GM21360 (cell line): ENCODE results near the gene PPFIBP2.

ENCODE experiments used
- ATAC-seq: cut with Tn5 transposase; IDR thresholded peaks from one replicate; pipeline ENCODE4 v1.9.1; 2021; ENCODE audit warnings: mild to moderate bottlenecking, moderate library complexity; ENCODE audit not compliant: unreplicated experiment

The PPFIBP2 gene

DNA sequence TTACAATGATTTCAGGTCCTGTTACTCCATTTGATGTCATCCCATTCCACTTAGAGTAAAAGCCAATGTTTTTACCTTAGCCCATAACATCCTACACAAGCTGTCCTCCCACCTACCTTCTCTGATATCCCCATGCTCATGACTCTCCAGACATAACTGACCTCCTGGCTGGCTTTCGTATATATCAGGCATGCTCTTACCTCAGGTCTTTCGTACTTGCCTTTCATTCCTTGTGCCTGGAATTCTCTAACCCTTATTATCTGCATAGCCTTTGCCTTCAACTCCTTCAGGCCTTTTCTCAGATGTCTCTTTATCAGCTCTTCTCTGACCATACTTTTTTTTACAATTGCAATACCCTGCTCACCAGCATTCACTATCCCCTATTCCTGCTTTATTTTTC is 169.8 kb downstream of the PPFIBP2 start:
- ATAC-seq: no peak

DNA sequence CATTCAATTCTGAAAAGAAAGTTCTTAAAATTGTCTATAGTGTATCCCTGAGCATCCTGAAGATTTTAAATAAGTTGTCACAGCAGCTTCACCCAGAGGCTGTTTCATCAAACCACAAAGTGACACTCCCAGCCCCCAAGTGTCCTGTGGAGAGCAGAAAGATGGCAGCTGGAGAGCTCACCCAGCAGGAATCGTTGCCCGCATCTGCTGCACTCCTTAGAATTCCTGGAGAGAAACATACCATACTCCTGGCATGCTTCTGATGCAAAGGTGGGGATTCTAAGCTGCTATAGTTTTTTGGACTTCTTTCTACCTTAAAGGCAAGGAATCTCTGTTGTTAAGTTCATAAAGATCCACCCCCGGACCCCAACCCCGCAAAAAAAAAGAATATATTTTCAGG is 173.0 kb downstream of the PPFIBP2 start:
- ATAC-seq: no peak

DNA sequence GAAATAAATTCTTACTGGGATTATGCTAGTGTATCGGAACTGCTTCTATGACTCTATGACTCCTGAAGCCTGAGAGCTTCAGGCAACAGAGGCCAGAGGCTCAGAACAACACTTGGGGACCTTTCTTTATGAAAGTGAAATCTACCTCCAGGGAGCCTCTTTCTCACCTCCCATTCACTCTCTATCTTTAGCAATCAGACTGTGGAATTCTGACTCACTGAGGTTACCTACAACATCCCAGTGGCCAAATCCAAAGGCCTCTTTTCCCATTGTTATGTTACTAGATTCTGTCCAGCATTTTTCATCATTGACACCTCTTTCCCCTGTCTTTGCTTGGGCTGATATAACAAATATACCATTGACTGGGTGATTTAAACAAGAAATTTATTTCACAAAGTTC is 173.6 kb downstream of the PPFIBP2 start:
- no peak for ATAC-seq

DNA sequence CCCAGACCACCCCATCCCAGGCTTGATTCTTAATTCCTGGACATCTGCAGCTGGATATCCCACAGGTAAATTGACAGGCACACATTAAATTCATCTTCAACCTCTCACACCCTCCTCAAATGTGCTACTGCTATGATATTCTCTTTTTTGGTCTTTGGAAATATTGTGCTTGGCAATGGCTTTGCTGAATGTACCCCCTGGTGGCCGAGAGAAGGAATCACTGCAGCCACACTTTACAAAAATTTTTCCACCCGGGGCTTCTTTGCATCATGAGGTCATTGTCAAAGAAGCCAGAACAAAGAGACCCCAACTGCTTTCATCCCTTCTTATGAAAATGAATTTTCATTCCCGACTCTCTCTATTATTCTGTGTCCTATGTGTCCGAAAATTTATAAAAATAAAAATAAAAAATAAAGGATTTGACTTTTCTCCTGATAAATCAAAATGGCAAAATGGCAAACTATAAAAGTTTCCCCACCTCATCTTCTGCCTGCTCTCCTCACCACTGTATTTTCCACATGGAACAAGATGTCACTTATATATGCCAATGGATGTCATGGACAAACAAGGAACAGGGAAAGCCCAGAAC is 174.5 kb downstream of the PPFIBP2 start:
- ATAC-seq: peak; percentile 75

DNA sequence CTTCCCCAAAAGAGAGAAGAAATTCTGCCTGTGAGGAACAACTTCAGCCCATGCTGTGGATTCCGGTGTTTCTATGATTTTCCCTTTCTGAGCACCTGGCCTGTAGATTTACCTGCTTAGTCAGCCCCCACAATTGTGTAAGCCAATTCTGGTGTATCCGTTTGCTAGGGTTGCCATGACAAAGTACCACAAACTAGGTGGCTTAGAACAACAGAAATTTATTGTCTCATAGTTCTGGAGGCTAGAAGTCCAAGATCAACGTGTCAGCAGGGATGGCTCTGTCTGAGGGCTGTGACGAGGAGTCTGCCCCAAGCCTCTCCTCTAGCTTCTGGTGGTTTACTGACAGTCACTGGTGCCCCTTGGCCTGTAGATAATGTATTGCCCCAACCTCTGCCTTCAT is 175.4 kb downstream of the PPFIBP2 start:
- no peak for ATAC-seq

DNA sequence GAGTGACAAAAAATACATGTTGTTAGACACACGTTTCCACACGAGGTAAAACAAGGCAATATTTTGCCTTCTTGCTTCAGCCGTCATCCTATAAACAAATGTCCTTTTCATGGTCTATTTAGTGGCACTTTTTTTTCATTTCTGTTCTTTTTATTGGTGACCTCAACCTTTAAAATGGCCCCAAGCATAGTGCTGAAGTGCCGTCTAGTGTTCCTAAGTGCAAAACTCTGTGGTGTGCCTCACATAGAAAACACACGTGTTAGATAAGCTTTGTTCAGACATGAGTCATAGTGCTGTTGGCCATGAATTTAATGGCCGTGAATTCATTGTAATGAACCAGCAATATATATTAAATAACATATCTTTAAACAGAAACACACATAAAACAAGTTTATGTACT is 176.8 kb downstream of the PPFIBP2 start:
- ATAC-seq: no peak

DNA sequence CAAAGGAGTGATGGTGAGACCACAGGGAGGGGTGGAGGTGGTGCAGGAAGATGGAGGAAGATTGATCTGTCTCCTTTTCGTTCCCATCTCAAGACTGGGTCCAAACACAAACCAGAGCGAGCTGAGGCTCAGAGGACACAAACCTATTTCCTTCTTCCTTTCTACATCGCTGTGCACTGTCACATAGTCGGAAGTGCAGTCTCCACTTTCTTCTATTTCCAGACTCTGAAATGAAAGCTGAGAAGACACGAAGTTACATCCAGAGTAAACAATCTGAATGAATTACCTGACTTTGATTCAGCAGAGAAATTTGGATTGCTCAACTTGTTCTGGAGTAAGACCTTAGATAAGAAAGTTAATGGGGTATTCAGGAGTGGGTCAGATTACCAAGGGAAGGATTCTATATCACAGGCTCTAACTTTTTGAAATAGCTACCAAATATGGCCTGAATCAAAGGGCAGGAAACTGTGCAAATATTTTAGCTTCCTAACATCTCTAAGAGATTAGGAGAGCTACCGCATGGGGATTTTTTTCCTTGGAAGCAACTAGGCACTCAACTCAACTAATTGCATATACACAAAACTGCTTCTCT is 178.1 kb downstream of the PPFIBP2 start:
- ATAC-seq: no peak

DNA sequence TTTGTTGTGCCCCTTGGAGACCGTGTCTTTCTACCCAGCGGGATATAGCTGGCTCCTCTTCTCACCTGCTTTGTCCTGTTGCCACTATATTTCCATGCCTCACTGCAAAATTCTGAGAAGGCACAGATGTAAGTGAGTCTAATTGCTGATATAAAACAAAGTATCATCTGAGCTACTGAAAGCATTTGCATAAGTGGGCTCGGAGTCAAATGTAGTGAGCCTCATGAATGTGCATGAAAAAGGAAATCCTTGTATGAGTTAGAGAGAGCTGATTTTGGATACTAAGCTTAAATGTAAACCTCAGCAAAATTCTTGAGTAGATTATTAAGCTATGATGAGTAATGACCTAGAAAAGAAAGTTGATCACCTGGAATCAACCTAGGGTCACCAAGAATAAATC is 178.6 kb downstream of the PPFIBP2 start:
- ATAC-seq: no peak

DNA sequence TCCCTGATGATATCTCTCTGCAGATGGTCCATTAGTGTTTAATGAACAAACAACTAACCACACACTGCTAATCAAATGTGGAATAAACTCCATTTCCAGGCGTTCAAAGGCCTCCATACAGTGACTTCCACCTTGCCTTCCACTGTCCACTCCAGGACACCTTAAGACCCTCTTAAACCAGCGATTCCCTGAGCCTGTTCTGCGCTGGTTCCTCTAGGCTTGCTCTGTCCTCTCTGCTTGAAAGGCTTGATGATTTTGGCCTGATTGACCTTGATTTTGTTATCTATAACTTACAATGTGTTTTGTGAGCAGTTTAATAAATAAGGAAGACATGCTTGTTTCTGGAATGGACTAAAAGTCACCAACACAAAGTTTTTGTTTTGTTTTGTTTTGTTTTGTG is 180.4 kb downstream of the PPFIBP2 start:
- no peak for ATAC-seq

DNA sequence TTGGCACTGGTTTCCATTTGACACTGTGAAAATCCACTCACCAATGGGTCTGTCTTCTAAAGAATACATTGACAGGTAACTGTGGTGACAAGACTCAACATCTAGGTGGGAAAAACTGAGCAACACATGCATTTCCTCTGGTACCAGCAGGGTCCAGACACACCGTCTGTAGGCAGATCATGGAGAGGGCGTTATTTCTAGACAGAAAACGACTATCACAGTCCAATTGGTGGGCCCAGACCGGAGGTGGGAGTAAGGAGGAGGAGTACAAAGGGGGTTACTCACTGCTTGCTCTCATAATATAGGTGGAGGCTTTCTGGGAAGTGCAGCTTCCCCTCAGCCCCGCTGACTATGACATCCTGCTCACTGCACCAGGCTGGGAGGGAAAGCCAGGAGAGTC is 182.6 kb downstream of the PPFIBP2 start:
- ATAC-seq: no peak
